Measurements from ENCODE around the gene TEAD1.

Gene TEAD1

GRCh38 chr11:12986194-12986898 is 312.1 kb downstream of the TEAD1 start:
- DNase-seq (ENCODE audit: low read depth in 2 of 2): no peak

GRCh38 chr11:12989428-12990161 is 315.4 kb downstream of the TEAD1 start:
- DNase-seq (ENCODE audit: low read depth in 2 of 2): no peak

DNA sequence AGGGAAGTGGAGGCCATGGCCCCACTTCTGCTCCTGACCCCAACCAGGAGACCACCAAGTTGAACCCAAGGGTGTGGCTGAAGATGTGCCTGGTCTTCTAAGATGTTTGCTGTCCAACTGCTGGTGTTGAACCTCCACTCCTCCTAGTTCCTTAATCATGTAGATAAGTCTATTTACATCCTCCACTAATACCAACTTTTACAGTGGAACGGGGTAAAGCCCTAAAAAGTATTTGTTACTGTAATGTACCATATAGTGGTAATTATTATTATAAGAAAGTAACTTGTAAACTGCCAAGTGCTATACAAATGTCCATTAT is 315.9 kb downstream of the TEAD1 start:
- DNase-seq (ENCODE audit: low read depth in 2 of 2): no peak

- no peak for DNase-seq (ENCODE audit: low read depth in 2 of 2)
Observed at GRCh38 chr11:12991426-12991825, 317.2 kb downstream of the TEAD1 start.

GRCh38 chr11:12993626-12994025 is 319.4 kb downstream of the TEAD1 start:
- no peak for DNase-seq (ENCODE audit: low read depth in 2 of 2)
